ENCODE results near the gene SENP8. TPM values are rescaled to one million over a fixed set of nuclear protein-coding genes. Genes with fewer than 3 reads are reported as not detected.
A peak's percentile ranks its signal among the peaks of the same experiment; 100 is the strongest.
"Not testable (repeated sequence)": the region's sequence is repeated elsewhere in the genome, so short reads cannot be mapped to it uniquely, and the experiment has no call there.

SENP8 gene
- 2.2 and 2.3 TPM in 2 replicates for total RNA-seq (2012; rRNA removed)

GRCh38 chr15:72118017-72118978 lies at the start of gene SENP8, which contains the start of gene MYO9A:
SENP8 (plus strand) TSS chr15:72118403; CDS start chr15:72139624, 21,221 bp downstream.
MYO9A (minus strand) TSS chr15:72118150; CDS start chr15:72046563, 71,587 bp downstream.
- Histone ChIP-seq H3K9ac (ENCODE audit: low read depth, low read length) (peak within 1 kb of the TSS; percentile 88), H3K27me3 (ENCODE audit: control insufficient read depth, insufficient read depth, low read length) (no peaks in the 10 kb centered on the region), H3K4me1 (ENCODE audit: control insufficient read depth, insufficient read depth, low read length) (peaks cover 9% of the 10 kb centered on the region), H3K4me2 (ENCODE audit: low read length) (peak within 1 kb of the TSS; percentile 91), H3K4me3 (ENCODE audit: low read length) (peak within 1 kb of the TSS; percentile 99), H3K9me3 (replicated peaks; ENCODE audit: low read length) (no peaks in the 10 kb centered on the region), H3K36me3 (ENCODE audit: insufficient read depth, low read length) (no peaks in the 10 kb centered on the region)

GRCh38 chr15:72068856-72069255 lies 49.3 kb upstream of the SENP8 start:
- no peak overlapping the region for H3K4me3 ChIP-seq (ENCODE audit: low read length)

GRCh38 chr15:72070817-72071447 lies 47.3 kb upstream of the SENP8 start:
- Histone ChIP-seq H3K9me3 (replicated peaks; ENCODE audit: low read length) (no peaks in the 10 kb centered on the region), H3K36me3 (ENCODE audit: insufficient read depth, low read length) (no peaks in the 10 kb centered on the region), H3K4me1 (ENCODE audit: control insufficient read depth, insufficient read depth, low read length) (peaks cover 3% of the 10 kb centered on the region), H3K9ac (ENCODE audit: low read depth, low read length) (no peak overlapping the region), H3K27me3 (ENCODE audit: control insufficient read depth, insufficient read depth, low read length) (no peaks in the 10 kb centered on the region), H3K4me3 (ENCODE audit: low read length) (no peak overlapping the region), H3K4me2 (ENCODE audit: low read length) (no peak overlapping the region)

More at GRCh38 chr15:72068856-72069255, 49.3 kb upstream of the SENP8 start:
- Histone ChIP-seq H3K27me3 (ENCODE audit: control insufficient read depth, insufficient read depth, low read length) (no peaks in the 10 kb centered on the region), H3K9ac (ENCODE audit: low read depth, low read length) (no peak overlapping the region), H3K4me1 (ENCODE audit: control insufficient read depth, insufficient read depth, low read length) (peaks cover 3% of the 10 kb centered on the region), H3K36me3 (ENCODE audit: insufficient read depth, low read length) (no peaks in the 10 kb centered on the region), H3K9me3 (replicated peaks; ENCODE audit: low read length) (no peaks in the 10 kb centered on the region), H3K4me2 (ENCODE audit: low read length) (no peak overlapping the region)

- H3K36me3 ChIP-seq (ENCODE audit: insufficient read depth, low read length); H3K4me3 ChIP-seq (ENCODE audit: low read length); H3K4me1 ChIP-seq (ENCODE audit: control insufficient read depth, insufficient read depth, low read length); H3K4me2 ChIP-seq (ENCODE audit: low read length); H3K9ac ChIP-seq (ENCODE audit: low read depth, low read length); H3K9me3 ChIP-seq (replicated peaks; ENCODE audit: low read length); H3K27me3 ChIP-seq (ENCODE audit: control insufficient read depth, insufficient read depth, low read length): not testable (repeated sequence)
Observed at GRCh38 chr15:72071448-72071825, 46.8 kb upstream of the SENP8 start.

- Histone ChIP-seq H3K9ac (ENCODE audit: low read depth, low read length) (no peak overlapping the region), H3K9me3 (replicated peaks; ENCODE audit: low read length) (no peaks in the 10 kb centered on the region), H3K36me3 (ENCODE audit: insufficient read depth, low read length) (no peaks in the 10 kb centered on the region), H3K4me3 (ENCODE audit: low read length) (no peak overlapping the region), H3K4me2 (ENCODE audit: low read length) (no peak overlapping the region), H3K27me3 (ENCODE audit: control insufficient read depth, insufficient read depth, low read length) (no peaks in the 10 kb centered on the region), H3K4me1 (ENCODE audit: control insufficient read depth, insufficient read depth, low read length) (peaks cover 3% of the 10 kb centered on the region)
Observed at GRCh38 chr15:72074335-72075060, 43.7 kb upstream of the SENP8 start.

GRCh38 chr15:72077950-72078349 lies 40.3 kb upstream of the SENP8 start:
- Histone ChIP-seq H3K36me3 (ENCODE audit: insufficient read depth, low read length) (no peaks in the 10 kb centered on the region), H3K4me1 (ENCODE audit: control insufficient read depth, insufficient read depth, low read length) (no peaks in the 10 kb centered on the region), H3K4me3 (ENCODE audit: low read length) (no peak overlapping the region), H3K9ac (ENCODE audit: low read depth, low read length) (no peak overlapping the region), H3K9me3 (replicated peaks; ENCODE audit: low read length) (no peaks in the 10 kb centered on the region), H3K4me2 (ENCODE audit: low read length) (no peak overlapping the region), H3K27me3 (ENCODE audit: control insufficient read depth, insufficient read depth, low read length) (no peaks in the 10 kb centered on the region)

GRCh38 chr15:72078887-72079286 lies 39.3 kb upstream of the SENP8 start:
- no peaks in the 10 kb centered on the region for H3K9me3 ChIP-seq (replicated peaks; ENCODE audit: low read length)
- no peaks in the 10 kb centered on the region for H3K36me3 ChIP-seq (ENCODE audit: insufficient read depth, low read length)
- no peak overlapping the region for H3K9ac ChIP-seq (ENCODE audit: low read depth, low read length)
- H3K27me3 ChIP-seq (ENCODE audit: control insufficient read depth, insufficient read depth, low read length), result no peaks in the 10 kb centered on the region
- no peak overlapping the region for H3K4me3 ChIP-seq (ENCODE audit: low read length)
- H3K4me2 ChIP-seq (ENCODE audit: low read length), result no peak overlapping the region
- no peaks in the 10 kb centered on the region for H3K4me1 ChIP-seq (ENCODE audit: control insufficient read depth, insufficient read depth, low read length)

GRCh38 chr15:72082176-72082575 lies 36.0 kb upstream of the SENP8 start:
- no peak overlapping the region for H3K9ac ChIP-seq (ENCODE audit: low read depth, low read length)
- H3K4me1 ChIP-seq (ENCODE audit: control insufficient read depth, insufficient read depth, low read length), result no peaks in the 10 kb centered on the region
- no peaks in the 10 kb centered on the region for H3K9me3 ChIP-seq (replicated peaks; ENCODE audit: low read length)
- H3K27me3 ChIP-seq (ENCODE audit: control insufficient read depth, insufficient read depth, low read length), result no peaks in the 10 kb centered on the region
- H3K36me3 ChIP-seq (ENCODE audit: insufficient read depth, low read length), result no peaks in the 10 kb centered on the region
- H3K4me2 ChIP-seq (ENCODE audit: low read length), result no peak overlapping the region
- no peak overlapping the region for H3K4me3 ChIP-seq (ENCODE audit: low read length)

- H3K9ac ChIP-seq (ENCODE audit: low read depth, low read length), result no peak overlapping the region
- H3K4me1 ChIP-seq (ENCODE audit: control insufficient read depth, insufficient read depth, low read length), result no peaks in the 10 kb centered on the region
- no peaks in the 10 kb centered on the region for H3K27me3 ChIP-seq (ENCODE audit: control insufficient read depth, insufficient read depth, low read length)
- no peaks in the 10 kb centered on the region for H3K9me3 ChIP-seq (replicated peaks; ENCODE audit: low read length)
- H3K4me2 ChIP-seq (ENCODE audit: low read length), result no peak overlapping the region
- no peak overlapping the region for H3K4me3 ChIP-seq (ENCODE audit: low read length)
- no peaks in the 10 kb centered on the region for H3K36me3 ChIP-seq (ENCODE audit: insufficient read depth, low read length)
Observed at GRCh38 chr15:72086010-72086697, 32.0 kb upstream of the SENP8 start.

GRCh38 chr15:72086920-72087648 lies 31.1 kb upstream of the SENP8 start:
- Histone ChIP-seq H3K9me3 (replicated peaks; ENCODE audit: low read length) (no peaks in the 10 kb centered on the region), H3K4me2 (ENCODE audit: low read length) (no peak overlapping the region), H3K4me1 (ENCODE audit: control insufficient read depth, insufficient read depth, low read length) (no peaks in the 10 kb centered on the region), H3K36me3 (ENCODE audit: insufficient read depth, low read length) (no peaks in the 10 kb centered on the region), H3K9ac (ENCODE audit: low read depth, low read length) (no peak overlapping the region), H3K4me3 (ENCODE audit: low read length) (no peak overlapping the region), H3K27me3 (ENCODE audit: control insufficient read depth, insufficient read depth, low read length) (no peaks in the 10 kb centered on the region)

Measured in skeletal muscle satellite cell (primary cell).